Activated naive CD4-positive, alpha-beta T cell treated with anti-CD3 and anti-CD28 coated beads, Interleukin-2, amount 50 U/mL, for 72 hours (primary cell): ENCODE results near the gene FGF5. TPM values are rescaled to one million over a fixed set of nuclear protein-coding genes. Genes with fewer than 3 reads are reported as not detected.
"Not testable (repeated sequence)": the region's sequence is repeated elsewhere in the genome, so short reads cannot be mapped to it uniquely, and the experiment has no call there.

Experiments
- ATAC-seq, 2 donors: fragments of 150-1000 bp; cut with Tn5 transposase; 2 replicates each; pipeline ENCODE4 v1.10.0; 2021; ENCODE audit warnings: mild to moderate bottlenecking in 2 of 2, moderate library complexity in 2 of 2
- DNase-seq, 2 donors: peaks; one replicate each; pipeline ENCODE4 v3.0.0; 2021 to 2022; ENCODE audit warnings: low spot score in 2 of 2
- H3K27ac Mint-ChIP-seq, 2 donors: one replicate each; pipeline ENCODE4 v1.8.0; 2022; ENCODE audit warnings: mild to moderate bottlenecking in 2 of 2, mixed read lengths in 2 of 2
- H3K36me3 Mint-ChIP-seq, 2 donors: one replicate each; pipeline ENCODE4 v1.8.0; 2022; ENCODE audit warnings: mixed read lengths in 2 of 2
- H3K9me3 Mint-ChIP-seq, 2 donors: one replicate each; pipeline ENCODE4 v1.8.0; 2022; ENCODE audit warnings: mixed read lengths in 2 of 2
- total RNA-seq, 2 donors: library from RNA; stranded (reverse); gene quantifications; one replicate each; pipeline ENCODE4 v1.2.3, GENCODE V29; 2022

The FGF5 gene
- total RNA-seq, 2 donors from 2014 or later = not detected

DNA sequence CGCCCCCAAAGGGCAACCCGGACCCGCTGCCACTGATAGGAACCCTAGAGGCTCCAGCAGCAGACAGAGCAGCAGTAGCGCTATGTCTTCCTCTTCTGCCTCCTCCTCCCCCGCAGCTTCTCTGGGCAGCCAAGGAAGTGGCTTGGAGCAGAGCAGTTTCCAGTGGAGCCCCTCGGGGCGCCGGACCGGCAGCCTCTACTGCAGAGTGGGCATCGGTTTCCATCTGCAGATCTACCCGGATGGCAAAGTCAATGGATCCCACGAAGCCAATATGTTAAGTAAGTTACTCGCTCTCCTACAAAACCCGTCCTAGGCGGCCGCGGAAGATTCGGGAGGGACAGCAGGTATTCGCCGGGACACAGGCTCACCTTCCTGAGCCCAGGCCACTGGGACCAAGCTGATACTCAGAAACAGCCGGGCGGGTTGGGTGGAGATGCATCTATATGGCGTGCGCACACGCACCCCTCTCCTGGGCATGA lies 477 bp downstream of the FGF5 start:
- no peaks in the 10 kb centered on the region for H3K9me3 Mint-ChIP-seq
- peaks cover 0 to 4% of the 10 kb centered on the region in 2 donors for H3K36me3 Mint-ChIP-seq

DNA sequence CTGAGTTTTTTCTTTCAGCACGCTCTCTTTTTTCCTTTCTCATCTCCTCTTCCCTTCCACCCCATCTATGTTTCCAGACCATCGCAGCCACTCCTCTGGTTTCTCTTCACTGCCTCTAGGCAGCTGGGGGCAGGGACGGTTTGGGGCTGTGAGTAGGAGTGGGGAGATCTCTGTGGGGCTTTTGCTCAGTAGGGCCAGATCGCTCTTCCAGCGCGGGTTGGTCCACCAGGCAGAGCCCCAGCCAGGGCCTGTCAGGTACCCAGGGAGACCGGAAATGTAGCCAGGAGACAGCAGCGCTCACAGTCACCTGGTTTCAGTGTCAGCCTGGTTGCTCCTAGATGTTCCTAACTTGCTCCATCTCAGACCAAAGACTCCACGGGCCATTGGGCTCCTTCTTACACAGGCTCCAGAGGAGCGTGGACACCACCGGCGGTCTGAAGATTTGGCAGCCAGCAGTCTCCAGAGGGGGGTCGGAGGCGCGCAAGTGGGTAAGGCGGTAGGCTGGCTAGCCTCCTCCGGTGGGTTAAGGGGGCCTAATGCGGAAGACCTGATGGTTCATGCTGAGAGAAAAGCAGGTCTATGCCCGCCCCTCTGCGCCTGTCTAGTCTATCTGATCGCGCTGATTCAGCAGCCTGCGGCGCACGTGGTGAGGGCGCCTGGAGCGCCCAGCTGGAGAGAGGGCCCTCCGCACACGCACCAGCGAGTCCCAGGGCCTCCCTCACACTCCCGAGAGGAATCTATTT lies 1.8 kb downstream of the FGF5 start:
- peaks cover 0 to 4% of the 10 kb centered on the region in 2 donors for H3K36me3 Mint-ChIP-seq
- H3K27ac Mint-ChIP-seq = no peak overlapping the region
- ATAC-seq = no peak
- DNase-seq = no peak
- H3K9me3 Mint-ChIP-seq = no peaks in the 10 kb centered on the region

More for the DNA sequence above, 477 bp downstream of the FGF5 start:
- ATAC-seq (peak in 1 of 2 donors; percentile 52), DNase-seq (no peak)
- no peak overlapping the region for H3K27ac Mint-ChIP-seq

DNA sequence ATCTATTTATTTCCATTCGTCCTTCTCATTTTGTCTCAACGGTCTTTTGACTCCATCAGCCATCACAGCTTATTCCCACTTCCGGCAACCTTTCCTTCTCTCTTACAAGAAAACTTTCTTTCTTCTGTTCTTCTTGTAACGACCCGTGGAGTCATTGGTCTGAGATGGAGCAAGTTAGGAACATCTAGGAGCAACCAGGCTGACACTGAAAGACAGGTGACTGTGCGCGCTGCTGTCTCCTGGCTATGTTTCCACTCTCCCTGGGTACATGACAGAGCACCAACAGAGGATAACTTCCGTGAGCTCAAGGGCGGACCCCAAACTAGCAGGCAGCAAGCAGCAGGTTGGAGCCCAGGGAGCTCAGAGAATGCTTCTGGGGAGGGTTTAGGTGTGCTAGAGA lies 2.5 kb downstream of the FGF5 start:
- Mint-ChIP-seq H3K27ac (no peak overlapping the region), H3K9me3 (no peaks in the 10 kb centered on the region)
- no peak for ATAC-seq

DNA sequence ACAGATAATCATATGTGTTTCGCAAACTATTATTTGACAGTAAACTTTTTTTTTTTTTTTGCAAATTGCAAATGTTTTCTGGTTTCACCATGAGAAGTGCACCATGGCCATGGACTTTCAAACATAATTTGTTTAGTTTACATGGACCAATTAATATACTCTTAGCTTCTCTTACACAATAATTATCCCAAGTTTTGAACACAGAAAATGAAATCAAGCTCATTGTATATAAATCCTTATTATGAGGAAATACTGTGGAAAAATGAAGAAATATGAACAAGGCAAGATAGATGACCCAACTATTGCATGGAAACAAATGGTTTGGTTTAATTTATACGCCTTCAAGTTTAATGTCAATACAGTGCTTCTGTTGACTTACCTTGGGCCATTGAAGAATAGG lies 3.9 kb downstream of the FGF5 start:
- H3K27ac Mint-ChIP-seq = no peak overlapping the region
- peaks cover 0 to 4% of the 10 kb centered on the region in 2 donors for H3K36me3 Mint-ChIP-seq
- ATAC-seq = no peak

More for the DNA sequence above, 2.5 kb downstream of the FGF5 start:
- no peak for DNase-seq
- H3K36me3 Mint-ChIP-seq = peaks cover 0 to 4% of the 10 kb centered on the region in 2 donors

DNA sequence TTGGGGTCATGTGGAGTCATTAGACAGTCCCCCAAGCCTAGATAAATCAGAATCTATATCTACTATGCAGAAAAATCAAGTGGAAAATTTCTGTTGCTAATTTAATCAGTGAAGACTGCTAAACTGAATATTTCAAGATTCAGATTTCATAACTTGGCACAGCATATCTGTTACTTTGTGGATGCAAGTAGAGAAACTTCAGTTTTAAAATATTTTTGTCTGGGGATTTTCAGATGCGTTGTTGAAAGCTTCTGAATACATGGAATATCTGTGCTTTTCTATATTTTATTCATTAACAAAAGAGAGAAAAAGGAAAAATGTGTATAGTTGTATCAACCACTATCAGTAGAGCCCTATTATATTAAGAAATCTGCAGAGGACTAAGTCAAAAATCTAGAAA lies 4.4 kb downstream of the FGF5 start:
- no peak for DNase-seq
- ATAC-seq = no peak
- no peaks in the 10 kb centered on the region for H3K9me3 Mint-ChIP-seq
- no peak overlapping the region for H3K27ac Mint-ChIP-seq
- H3K36me3 Mint-ChIP-seq = no peaks in the 10 kb centered on the region

More for the DNA sequence above, 3.9 kb downstream of the FGF5 start:
- no peaks in the 10 kb centered on the region for H3K9me3 Mint-ChIP-seq
- DNase-seq = no peak

DNA sequence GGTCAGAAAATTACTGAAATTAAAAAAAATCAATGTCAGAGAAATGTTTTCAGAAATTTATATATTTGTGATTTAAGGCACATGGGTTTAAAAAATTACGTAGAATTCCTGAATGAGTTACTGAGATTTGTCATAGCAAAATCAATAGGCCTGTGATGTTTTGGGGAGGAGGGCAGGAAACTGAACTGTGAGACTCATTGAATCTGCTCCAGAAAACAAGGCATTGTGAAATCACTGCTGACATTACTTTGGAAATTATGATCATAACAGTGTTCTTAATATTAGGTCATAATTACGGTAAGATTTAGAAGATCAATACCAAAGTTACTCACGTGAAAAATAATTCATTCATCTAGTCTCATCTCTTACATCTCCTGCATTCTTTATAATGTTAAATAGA lies 5.3 kb downstream of the FGF5 start:
- no peak overlapping the region for H3K27ac Mint-ChIP-seq
- H3K9me3 Mint-ChIP-seq = no peaks in the 10 kb centered on the region
- no peaks in the 10 kb centered on the region for H3K36me3 Mint-ChIP-seq
- ATAC-seq = no peak
- no peak for DNase-seq

DNA sequence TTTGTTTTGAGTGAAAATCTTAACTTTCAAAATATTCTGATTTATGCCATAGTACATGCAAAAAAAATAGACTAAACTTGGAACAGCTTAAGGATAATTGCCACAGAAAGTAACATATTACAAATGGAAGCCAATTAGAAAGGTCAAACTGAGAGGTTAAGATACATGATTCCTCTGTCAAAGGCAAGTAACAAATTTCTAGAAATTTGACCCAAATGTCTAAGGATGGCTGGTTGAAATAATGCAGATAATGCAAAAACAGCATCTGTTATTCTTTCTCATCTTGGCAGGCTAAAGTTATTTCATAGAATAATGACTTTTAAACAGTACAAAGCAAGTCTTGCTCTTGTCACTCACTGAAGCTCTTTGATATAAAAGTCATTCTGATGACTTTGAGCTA lies 10.5 kb downstream of the FGF5 start:
- no peak for ATAC-seq

DNA sequence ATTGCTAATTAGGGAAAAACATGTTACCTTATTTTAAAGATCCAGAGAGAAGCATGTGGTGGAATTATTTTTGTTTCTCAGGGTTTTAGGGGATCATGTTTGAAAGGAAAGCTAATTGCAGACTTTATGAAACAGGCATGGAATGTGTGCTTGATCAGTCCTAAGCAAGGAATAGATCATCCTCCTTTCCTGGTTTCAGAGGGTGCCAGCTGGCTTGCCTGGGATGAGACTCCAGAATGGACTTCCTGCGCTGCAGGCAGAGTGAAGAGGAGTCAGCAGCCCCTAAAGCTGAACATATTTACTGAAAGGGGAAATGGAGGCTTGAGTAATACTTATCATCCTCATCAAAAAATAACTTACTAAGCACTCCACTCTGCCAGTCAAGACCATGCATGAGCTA lies 13.3 kb downstream of the FGF5 start:
- DNase-seq (no peak), ATAC-seq (no peak)
- Mint-ChIP-seq H3K9me3 (no peaks in the 10 kb centered on the region), H3K36me3 (no peaks in the 10 kb centered on the region), H3K27ac (no peak overlapping the region)

More for the DNA sequence above, 10.5 kb downstream of the FGF5 start:
- Mint-ChIP-seq H3K9me3 (no peaks in the 10 kb centered on the region), H3K36me3 (no peaks in the 10 kb centered on the region), H3K27ac (no peak overlapping the region)
- DNase-seq = no peak

DNA sequence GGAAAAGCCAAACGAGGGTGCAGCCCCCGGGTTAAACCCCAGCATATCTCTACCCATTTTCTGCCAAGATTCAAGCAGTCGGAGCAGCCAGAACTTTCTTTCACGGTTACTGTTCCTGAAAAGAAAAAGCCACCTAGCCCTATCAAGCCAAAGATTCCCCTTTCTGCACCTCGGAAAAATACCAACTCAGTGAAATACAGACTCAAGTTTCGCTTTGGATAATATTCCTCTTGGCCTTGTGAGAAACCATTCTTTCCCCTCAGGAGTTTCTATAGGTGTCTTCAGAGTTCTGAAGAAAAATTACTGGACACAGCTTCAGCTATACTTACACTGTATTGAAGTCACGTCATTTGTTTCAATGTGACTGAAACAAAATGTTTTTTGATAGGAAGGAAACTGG lies 20.0 kb downstream of the FGF5 start:
- Mint-ChIP-seq H3K9me3 (no peaks in the 10 kb centered on the region), H3K36me3 (no peaks in the 10 kb centered on the region), H3K27ac (no peak overlapping the region)
- DNase-seq = no peak
- no peak for ATAC-seq

DNA sequence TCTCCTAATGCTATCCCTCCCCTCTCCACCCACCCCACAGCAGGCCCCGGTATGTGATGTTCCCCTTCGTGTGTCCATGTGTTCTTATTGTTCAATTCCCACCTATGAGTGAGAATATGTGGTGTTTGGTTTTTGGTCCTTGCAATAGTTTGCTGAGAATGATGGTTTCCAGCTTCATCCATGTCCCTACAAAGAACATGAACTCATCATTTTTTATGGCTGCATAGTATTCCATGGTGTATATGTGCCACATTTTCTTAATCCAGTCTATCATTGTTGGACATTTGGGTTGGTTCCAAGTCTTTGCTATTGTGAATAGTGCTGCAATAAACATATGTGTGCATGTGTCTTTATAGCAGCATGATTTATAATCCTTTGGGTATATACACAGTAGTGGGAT lies 24.2 kb downstream of the FGF5 start:
- H3K9me3 Mint-ChIP-seq, ATAC-seq, DNase-seq, H3K27ac Mint-ChIP-seq, H3K36me3 Mint-ChIP-seq: not testable (repeated sequence)

DNA sequence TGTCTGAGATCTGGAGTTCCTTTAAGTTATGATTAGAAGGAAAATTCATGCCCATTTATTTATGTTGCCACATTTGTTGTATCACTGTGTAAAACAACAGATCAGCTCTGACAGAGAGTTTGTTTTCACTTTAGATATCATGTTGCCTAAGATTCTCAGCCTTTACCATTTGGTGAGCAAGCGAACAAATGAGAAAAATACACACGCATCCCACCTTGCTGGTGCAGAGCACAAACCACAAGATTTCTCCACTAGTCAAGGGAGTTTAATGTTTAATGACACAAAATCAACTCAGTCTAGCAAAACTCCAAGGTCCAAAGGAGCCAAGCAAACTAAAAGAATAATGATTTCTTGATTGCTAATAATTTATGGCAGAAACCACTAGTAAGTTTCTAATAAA lies 27.7 kb downstream of the FGF5 start:
- ATAC-seq (no peak), DNase-seq (no peak)
- no peaks in the 10 kb centered on the region for H3K36me3 Mint-ChIP-seq
- H3K27ac Mint-ChIP-seq = no peak overlapping the region
- H3K9me3 Mint-ChIP-seq = no peaks in the 10 kb centered on the region

DNA sequence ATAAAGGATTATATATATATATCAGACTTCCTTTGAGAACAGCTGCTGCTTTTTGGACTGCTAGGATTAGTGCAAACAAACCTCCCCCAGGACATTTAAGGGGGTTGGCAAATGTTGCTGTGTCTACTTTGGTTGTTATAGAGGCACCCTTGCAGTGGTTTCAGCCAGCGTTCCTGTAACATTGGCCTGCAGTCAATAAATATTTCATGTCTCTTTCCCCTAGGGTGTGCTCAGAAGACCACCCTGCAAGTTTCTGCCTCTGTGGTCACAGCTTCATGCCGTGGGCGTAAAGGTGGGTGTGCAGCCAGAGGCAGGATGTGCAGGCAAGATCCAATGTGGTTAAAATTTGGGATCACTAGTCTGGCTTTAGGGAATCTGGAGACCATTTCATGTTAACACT lies 28.9 kb downstream of the FGF5 start:
- Mint-ChIP-seq H3K9me3 (no peaks in the 10 kb centered on the region), H3K27ac (no peak overlapping the region), H3K36me3 (no peaks in the 10 kb centered on the region)
- ATAC-seq (no peak), DNase-seq (no peak)

DNA sequence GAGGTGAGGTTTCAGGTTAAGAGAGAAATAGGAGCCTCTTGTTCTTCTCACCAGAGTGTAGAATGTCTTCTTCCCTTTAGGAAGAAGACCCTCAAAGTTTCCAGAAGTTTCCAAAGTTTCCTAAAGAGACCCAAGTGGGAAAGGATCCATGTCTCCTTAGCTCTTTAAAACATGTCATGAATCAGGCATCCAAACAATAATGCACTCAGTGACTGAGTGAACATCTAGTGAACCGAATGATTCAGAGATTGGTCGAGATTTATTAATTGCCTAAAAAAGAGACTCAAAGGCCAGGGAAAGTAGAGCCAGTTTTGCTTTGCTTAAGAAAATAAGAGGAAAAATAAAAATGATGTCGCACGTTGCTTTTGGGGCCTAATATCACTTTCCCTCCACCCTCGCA lies 29.4 kb downstream of the FGF5 start:
- H3K27ac Mint-ChIP-seq = no peak overlapping the region
- H3K36me3 Mint-ChIP-seq = no peaks in the 10 kb centered on the region
- no peaks in the 10 kb centered on the region for H3K9me3 Mint-ChIP-seq
- ATAC-seq = no peak
- no peak for DNase-seq

DNA sequence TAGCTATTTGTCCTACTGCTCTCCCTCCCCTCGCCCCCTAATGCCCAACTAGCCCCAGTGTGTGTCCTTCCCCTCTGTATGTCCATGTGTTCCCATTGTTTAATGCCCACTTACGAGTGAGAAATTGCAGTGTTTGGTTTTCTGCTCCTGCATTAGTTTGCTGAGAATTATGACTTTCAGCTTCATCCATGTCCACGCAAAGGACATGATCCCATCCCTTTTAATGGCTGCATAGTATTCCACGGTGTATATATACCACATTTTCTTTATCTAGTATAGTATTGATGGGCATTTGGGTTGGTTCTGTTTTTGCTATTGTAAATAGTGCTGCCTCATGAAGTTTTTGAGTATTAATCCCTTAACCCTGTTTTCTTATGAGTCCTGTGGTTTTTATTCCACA lies 35.4 kb downstream of the FGF5 start:
- H3K9me3 Mint-ChIP-seq = no peaks in the 10 kb centered on the region
- no peaks in the 10 kb centered on the region for H3K36me3 Mint-ChIP-seq
- ATAC-seq = no peak

DNA sequence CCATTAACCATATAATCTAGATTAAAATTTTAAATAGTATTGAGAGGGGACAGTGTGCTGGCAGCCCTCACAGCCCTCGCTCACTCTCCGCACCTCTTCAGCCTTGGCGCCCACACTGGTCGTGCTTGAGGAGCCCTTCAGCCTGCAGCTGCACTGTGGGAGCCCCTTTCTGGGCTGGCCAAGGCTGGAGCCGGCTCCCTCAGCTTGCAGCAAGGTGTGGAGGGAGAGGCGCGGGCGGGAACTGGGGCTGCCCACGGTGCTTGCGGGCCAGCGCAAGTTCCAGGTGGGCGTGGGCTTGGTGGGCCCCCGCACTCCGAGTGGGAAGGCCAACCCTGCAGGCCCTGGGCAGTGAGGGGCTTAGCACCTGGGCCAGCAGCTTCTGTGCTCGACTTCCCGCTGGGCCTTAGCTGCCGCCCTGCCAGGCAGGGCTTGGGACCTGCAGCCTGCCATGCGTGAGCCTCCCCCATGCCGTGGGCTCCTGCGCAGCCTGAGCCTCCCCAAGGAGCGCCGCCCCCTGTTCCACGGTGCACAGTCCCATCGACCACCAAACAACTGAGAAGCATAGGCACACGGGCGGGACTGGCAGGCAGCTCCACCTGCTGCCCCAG lies 36.3 kb downstream of the FGF5 start:
- H3K27ac Mint-ChIP-seq = no peak overlapping the region
- H3K9me3 Mint-ChIP-seq = no peaks in the 10 kb centered on the region

More for the DNA sequence above, 35.4 kb downstream of the FGF5 start:
- peak overlapping the region in 1 of 2 donors; percentile 7 for H3K27ac Mint-ChIP-seq
- no peak for DNase-seq

DNA sequence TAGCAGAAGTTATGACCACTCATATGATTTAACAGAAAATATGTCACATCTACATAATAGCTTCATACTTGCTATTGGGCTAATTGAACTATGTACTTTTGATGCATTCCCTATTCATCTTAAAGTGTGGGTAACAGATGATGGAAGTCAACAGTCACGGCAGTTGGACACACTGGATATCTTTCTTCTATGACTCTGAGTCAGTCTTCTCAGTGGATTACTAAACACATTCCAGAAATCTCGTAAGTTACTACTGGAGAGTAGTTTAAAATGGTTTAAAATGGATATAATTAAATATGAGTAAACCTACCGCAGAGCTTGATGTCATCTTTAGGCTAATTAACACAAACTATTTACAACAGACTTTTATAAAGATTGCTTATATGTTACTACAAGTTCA lies 39.0 kb downstream of the FGF5 start:
- DNase-seq = no peak
- Mint-ChIP-seq H3K9me3 (no peaks in the 10 kb centered on the region), H3K36me3 (no peaks in the 10 kb centered on the region), H3K27ac (no peak overlapping the region)
- ATAC-seq = no peak

More for the DNA sequence above, 36.3 kb downstream of the FGF5 start:
- no peak for ATAC-seq
- no peaks in the 10 kb centered on the region for H3K36me3 Mint-ChIP-seq
- DNase-seq = no peak

DNA sequence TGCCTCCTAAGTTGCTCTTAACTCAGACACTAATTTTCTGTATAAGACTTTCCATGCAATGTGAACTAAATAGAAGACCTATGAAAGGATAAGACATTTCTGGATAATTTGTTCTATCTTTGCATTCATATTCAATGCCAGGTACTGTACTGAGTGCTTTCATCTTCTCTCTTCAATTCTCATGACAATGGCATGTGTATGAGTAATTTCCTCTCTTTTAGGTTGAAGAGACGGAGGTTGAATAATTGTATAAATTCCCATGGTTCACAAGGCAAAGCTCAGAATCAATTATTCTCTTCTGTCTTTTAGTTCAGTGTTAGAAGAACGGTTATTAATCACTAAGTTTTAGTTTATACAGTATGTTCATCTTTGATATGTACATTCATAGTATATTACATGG lies 39.8 kb downstream of the FGF5 start:
- no peak for DNase-seq
- Mint-ChIP-seq H3K27ac (no peak overlapping the region), H3K9me3 (no peaks in the 10 kb centered on the region), H3K36me3 (no peaks in the 10 kb centered on the region)
- ATAC-seq = no peak

DNA sequence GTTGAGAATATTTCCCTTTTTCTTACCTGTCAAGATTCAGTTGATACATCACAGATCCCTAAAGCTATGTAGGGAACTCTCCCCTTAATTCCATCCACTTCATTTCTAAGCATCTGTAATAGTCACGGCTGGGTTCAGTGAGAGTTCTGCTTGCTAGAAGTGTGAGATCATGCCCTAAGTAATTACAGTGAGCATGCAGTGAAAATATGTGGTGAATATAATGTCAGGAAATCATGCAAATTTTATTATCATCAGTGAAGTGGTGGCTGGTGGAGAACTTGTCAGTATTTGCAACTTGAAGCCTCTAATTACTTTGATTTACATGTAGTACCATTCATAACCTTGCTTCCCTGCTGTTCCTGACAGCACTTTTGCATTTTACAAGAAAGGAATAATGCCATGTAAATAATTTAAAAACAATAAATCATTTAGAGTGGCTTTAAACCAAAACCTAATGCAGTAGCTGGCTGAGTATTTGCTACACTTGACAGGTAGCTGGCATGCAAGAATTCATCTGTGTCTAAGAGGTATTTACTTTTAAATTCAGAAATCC lies 40.8 kb downstream of the FGF5 start:
- DNase-seq (no peak), ATAC-seq (no peak)
- no peak overlapping the region for H3K27ac Mint-ChIP-seq
- no peaks in the 10 kb centered on the region for H3K9me3 Mint-ChIP-seq
- H3K36me3 Mint-ChIP-seq = no peaks in the 10 kb centered on the region
